GM12878 (cell line): ENCODE data around the gene NEXMIF. TPM values are rescaled to one million over a fixed set of nuclear protein-coding genes. Genes with fewer than 3 reads are reported as not detected.

Experiments used
- BRCA1 ChIP-seq: IDR thresholded peaks from 2 replicates; pipeline ENCODE4 v1.6.1; 2011; ENCODE audit warnings: low read depth, low read length, improper control_type of control experiment
- CHD4 ChIP-seq: fragments of 200-600 bp; sonication (generic); IDR thresholded peaks from 2 replicates; pipeline ENCODE4 v1.6.1; 2016; ENCODE audit warnings: mild to moderate bottlenecking
- CREB1 ChIP-seq: IDR thresholded peaks from 2 replicates; pipeline ENCODE4 v1.6.1; 2012; ENCODE audit warnings: low read depth, mild to moderate bottlenecking, inconsistent platforms
- CREM ChIP-seq: IDR thresholded peaks from 2 replicates; pipeline ENCODE4 v1.6.1; 2014; ENCODE audit warnings: antibody characterized with exemption, low read depth
- EGR1 ChIP-seq, 2 experiments: IDR thresholded peaks; 1 replicate in 1 of 2; 2 replicates in 1 of 2; pipeline ENCODE4 v1.6.1; 2011 to 2012; ENCODE audit warnings: low read depth in 2 of 2, low read length in 2 of 2, borderline replicate concordance in 1 of 2, mild to moderate bottlenecking in 1 of 2, moderate library complexity in 1 of 2
- ETV6 ChIP-seq, 2 experiments: fragments of 450-650 bp in 1 of 2; IDR thresholded peaks in 1 of 2; conservative IDR thresholded peaks in 1 of 2; 2 replicates each; pipeline ENCODE4 v1.6.1; 2014; ENCODE audit warnings: antibody characterized with exemption in 1 of 2, borderline replicate concordance in 1 of 2, low read depth in 1 of 2, mild to moderate bottlenecking in 1 of 2, moderate library complexity in 1 of 2
- KLF5 ChIP-seq: fragments of 450-650 bp; IDR thresholded peaks from 2 replicates; pipeline ENCODE4 v1.6.1; 2014; ENCODE audit warnings: mild to moderate bottlenecking; ENCODE audit not compliant: partially characterized antibody
- MYC ChIP-seq: IDR thresholded peaks from 2 replicates; pipeline ENCODE4 v1.6.1; 2011; ENCODE audit warnings: mild to moderate bottlenecking, low read length, moderate library complexity, inconsistent platforms; ENCODE audit not compliant: insufficient read depth, insufficient replicate concordance, insufficient read length, severe bottlenecking
- NFYA ChIP-seq: IDR thresholded peaks from 2 replicates; pipeline ENCODE4 v1.6.1; 2011; ENCODE audit warnings: low read depth, mild to moderate bottlenecking, low read length, improper control_type of control experiment, borderline replicate concordance
- NR2C1 ChIP-seq: fragments of 450-650 bp; IDR thresholded peaks from 2 replicates; pipeline ENCODE4 v1.6.1; 2017; ENCODE audit warnings: antibody characterized with exemption, mild to moderate bottlenecking, moderate library complexity
- NR2C2 ChIP-seq: IDR thresholded peaks from 2 replicates; pipeline ENCODE4 v1.6.1; 2011; ENCODE audit warnings: borderline replicate concordance, low read depth; ENCODE audit not compliant: control insufficient read depth, insufficient read length
- NRF1 ChIP-seq: conservative IDR thresholded peaks from 2 replicates; pipeline ENCODE4 v1.6.1; 2011; ENCODE audit warnings: mild to moderate bottlenecking, low read depth, low read length, improper control_type of control experiment
- POLR2AphosphoS2 ChIP-seq: IDR thresholded peaks from 2 replicates; pipeline ENCODE4 v1.6.1; 2011; ENCODE audit warnings: low read depth, mild to moderate bottlenecking, low read length, improper control_type of control experiment, moderate library complexity
- RAD21 ChIP-seq: IDR thresholded peaks from 2 replicates; pipeline ENCODE4 v1.6.1; 2011; ENCODE audit warnings: mild to moderate bottlenecking, low read depth, low read length, moderate library complexity; ENCODE audit not compliant: insufficient read depth
- SP1 ChIP-seq: IDR thresholded peaks from one replicate; pipeline ENCODE4 v1.6.1; 2011; ENCODE audit warnings: low read depth, low read length
- SPI1 ChIP-seq: IDR thresholded peaks from 2 replicates; pipeline ENCODE4 v1.6.1; 2011; ENCODE audit warnings: low read depth, mild to moderate bottlenecking, low read length, moderate library complexity, borderline replicate concordance; ENCODE audit not compliant: insufficient read depth
- TCF12 ChIP-seq: IDR thresholded peaks from 2 replicates; pipeline ENCODE4 v1.6.1; 2011; ENCODE audit warnings: low read depth, mild to moderate bottlenecking, low read length
- ZBED1 ChIP-seq: IDR thresholded peaks from 2 replicates; pipeline ENCODE4 v1.6.1; 2016; ENCODE audit warnings: borderline replicate concordance
- polyA plus RNA-seq, 11 experiments: library from polyadenylated mRNA; depleted of rRNA in 4 of 11; unstranded in 6 of 11; stranded (reverse) in 5 of 11; fragments of >200 nt; fragmentation: Nextera tagmentation in 4 of 11; fragmentation: Illumina TruSeq in 1 of 11; extraction: Ambion mirVana in 4 of 11; extraction: Trizol in 1 of 11; gene quantifications; 1 replicate in 1 of 11; 2 replicates in 10 of 11; pipeline versions ENCODE4 v1.2.1 to v1.2.3, GENCODE V29; 2011 to 2016; ENCODE audit warnings: inconsistent platforms in 2 of 11, missing spikeins in 2 of 11, low read depth in 1 of 11
- total RNA-seq, 4 experiments: library from RNA; depleted of rRNA in 3 of 4; stranded (reverse); fragments of >200 nt in 3 of 4; fragmentation: Illumina TruSeq in 1 of 4; extraction: Trizol in 1 of 4; gene quantifications; 2 replicates each; pipeline versions ENCODE4 v1.2.1 to v1.2.3, GENCODE V29; 2013 to 2021
- TF ChIP-seq, protein P1 (sequence below): fragments of 150-350 bp; IDR thresholded peaks from 2 replicates; pipeline ENCODE4 v1.6.1; 2016; ENCODE audit warnings: low read depth, low read length
- TF ChIP-seq, protein P2 (sequence below): IDR thresholded peaks from 2 replicates; pipeline ENCODE4 v1.6.1; 2011; ENCODE audit warnings: borderline replicate concordance, low read depth, mild to moderate bottlenecking, moderate library complexity, mixed read lengths, low read length; ENCODE audit not compliant: insufficient read depth; ENCODE audit errors: extremely low read length
- TF ChIP-seq, protein P3 (sequence below): IDR thresholded peaks from 2 replicates; pipeline ENCODE4 v1.6.1; 2012; ENCODE audit warnings: low read depth, low read length, improper control_type of control experiment

The NEXMIF gene
- total and polyA plus RNA-seq, 10 of the 15 experiments (the other 5 are each of a cell fraction or from before 2014, with no cell fraction given), result 0.75 to 10.4 (median 4.3) TPM

DNA sequence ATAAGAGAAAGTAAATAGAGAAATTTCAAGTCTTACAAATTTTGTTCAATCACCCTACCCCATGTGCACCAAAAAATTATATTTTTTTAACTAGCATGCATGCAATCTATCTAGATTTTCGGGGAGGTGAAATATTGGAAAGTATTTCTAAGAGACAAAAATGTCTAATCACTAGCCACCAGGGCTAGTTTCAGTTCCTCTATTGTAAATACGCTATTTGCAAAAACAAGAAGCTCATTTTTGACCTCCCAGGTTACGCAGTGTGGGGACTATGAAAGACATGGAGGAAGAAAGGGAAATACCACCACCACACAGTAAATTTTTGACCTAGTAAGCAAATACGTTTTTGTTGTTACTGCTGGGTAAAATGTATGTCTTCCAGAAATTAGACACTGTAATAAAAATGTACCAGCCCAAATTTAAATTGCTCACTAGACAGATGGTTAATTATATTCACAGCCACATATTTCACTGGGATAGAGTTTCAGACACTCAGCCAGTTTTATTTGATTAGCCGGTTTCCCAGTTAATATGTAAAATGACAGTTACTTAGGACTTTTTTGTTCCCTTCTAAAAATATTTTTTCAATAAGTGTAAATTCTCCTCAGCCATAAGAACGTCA, 2.2 kb downstream of the NEXMIF start (continued):
- TF ChIP-seq, protein P1, sequence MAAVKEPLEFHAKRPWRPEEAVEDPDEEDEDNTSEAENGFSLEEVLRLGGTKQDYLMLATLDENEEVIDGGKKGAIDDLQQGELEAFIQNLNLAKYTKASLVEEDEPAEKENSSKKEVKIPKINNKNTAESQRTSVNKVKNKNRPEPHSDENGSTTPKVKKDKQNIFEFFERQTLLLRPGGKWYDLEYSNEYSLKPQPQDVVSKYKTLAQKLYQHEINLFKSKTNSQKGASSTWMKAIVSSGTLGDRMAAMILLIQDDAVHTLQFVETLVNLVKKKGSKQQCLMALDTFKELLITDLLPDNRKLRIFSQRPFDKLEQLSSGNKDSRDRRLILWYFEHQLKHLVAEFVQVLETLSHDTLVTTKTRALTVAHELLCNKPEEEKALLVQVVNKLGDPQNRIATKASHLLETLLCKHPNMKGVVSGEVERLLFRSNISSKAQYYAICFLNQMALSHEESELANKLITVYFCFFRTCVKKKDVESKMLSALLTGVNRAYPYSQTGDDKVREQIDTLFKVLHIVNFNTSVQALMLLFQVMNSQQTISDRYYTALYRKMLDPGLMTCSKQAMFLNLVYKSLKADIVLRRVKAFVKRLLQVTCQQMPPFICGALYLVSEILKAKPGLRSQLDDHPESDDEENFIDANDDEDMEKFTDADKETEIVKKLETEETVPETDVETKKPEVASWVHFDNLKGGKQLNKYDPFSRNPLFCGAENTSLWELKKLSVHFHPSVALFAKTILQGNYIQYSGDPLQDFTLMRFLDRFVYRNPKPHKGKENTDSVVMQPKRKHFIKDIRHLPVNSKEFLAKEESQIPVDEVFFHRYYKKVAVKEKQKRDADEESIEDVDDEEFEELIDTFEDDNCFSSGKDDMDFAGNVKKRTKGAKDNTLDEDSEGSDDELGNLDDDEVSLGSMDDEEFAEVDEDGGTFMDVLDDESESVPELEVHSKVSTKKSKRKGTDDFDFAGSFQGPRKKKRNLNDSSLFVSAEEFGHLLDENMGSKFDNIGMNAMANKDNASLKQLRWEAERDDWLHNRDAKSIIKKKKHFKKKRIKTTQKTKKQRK, result no peak
- TF ChIP-seq EGR1 (IDR thresholded peaks at IDR 0.05; ENCODE audit: borderline replicate concordance in 1 of 2, low read depth in 2 of 2, low read length in 2 of 2), result no peak
- no peak for TF ChIP-seq BRCA1
- TF ChIP-seq, protein P2, sequence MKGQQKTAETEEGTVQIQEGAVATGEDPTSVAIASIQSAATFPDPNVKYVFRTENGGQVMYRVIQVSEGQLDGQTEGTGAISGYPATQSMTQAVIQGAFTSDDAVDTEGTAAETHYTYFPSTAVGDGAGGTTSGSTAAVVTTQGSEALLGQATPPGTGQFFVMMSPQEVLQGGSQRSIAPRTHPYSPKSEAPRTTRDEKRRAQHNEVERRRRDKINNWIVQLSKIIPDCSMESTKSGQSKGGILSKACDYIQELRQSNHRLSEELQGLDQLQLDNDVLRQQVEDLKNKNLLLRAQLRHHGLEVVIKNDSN, result no peak
- TF ChIP-seq, protein P3, sequence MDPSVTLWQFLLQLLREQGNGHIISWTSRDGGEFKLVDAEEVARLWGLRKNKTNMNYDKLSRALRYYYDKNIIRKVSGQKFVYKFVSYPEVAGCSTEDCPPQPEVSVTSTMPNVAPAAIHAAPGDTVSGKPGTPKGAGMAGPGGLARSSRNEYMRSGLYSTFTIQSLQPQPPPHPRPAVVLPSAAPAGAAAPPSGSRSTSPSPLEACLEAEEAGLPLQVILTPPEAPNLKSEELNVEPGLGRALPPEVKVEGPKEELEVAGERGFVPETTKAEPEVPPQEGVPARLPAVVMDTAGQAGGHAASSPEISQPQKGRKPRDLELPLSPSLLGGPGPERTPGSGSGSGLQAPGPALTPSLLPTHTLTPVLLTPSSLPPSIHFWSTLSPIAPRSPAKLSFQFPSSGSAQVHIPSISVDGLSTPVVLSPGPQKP, result no peak
- TF ChIP-seq CREB1, result peak; percentile 53; the same call in 1 of the 2 replicates
- TF ChIP-seq NRF1, result no peak
- TF ChIP-seq RAD21, result no peak; the same call in 1 of the 2 replicates
- TF ChIP-seq NFYA, result no peak
- TF ChIP-seq ZBED1, result no peak; the same call in 1 of the 2 replicates
- TF ChIP-seq MYC, result no peak
- no peak for TF ChIP-seq NR2C1
- TF ChIP-seq KLF5, result no peak
- no peak for TF ChIP-seq POLR2AphosphoS2
- no peak for TF ChIP-seq SP1
- TF ChIP-seq CHD4, result no peak
- no peak for TF ChIP-seq NR2C2
- peak; percentile 43; the same call in 1 of the 2 replicates for TF ChIP-seq CREM
- TF ChIP-seq SPI1, result peak; percentile 98
- no peak for TF ChIP-seq ETV6 (conservative IDR thresholded peaks at IDR 0.05 in 1 of 2, IDR thresholded peaks at IDR 0.05 in 1 of 2; ENCODE audit: borderline replicate concordance in 1 of 2, low read depth in 1 of 2)
- no peak for TF ChIP-seq TCF12
